ENCODE data around the gene CACNA1H. TPM values are rescaled to one million over a fixed set of nuclear protein-coding genes. Genes with fewer than 3 reads are reported as not detected.

CACNA1H gene
- total RNA-seq, 1 experiment from 2014 or later, result 24.8 TPM

DNA sequence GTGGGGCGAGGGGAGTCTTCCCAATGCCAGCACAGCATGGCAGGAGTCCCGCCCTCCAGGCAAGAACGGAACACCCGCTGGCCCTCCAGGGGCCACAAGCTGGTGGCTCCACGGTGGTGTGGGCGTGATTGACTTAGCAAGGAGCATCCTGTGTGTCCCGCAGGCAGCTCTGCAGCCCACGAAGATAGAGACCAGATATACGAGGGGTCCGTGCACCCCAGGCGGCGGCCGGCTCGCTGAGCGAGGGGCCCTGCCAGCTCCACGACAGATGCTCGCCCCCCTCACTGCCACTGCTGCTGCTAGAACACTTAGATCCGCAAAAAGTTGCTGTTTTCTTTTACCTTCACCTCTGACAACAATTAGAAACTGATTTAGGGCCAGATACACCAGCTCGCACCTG is 10.0 kb upstream of the CACNA1H start:
- Histone ChIP-seq H3K4me3 (ENCODE audit: insufficient read depth, low read depth, low read length) (no peak overlapping the region), H3K27me3 (ENCODE audit: control insufficient read depth, insufficient read depth, low read length) (no peaks in the 10 kb centered on the region), H3K36me3 (replicated peaks; ENCODE audit: control insufficient read depth, insufficient read depth, low read length) (no peaks in the 10 kb centered on the region)
- no peak for DNase-seq

DNA sequence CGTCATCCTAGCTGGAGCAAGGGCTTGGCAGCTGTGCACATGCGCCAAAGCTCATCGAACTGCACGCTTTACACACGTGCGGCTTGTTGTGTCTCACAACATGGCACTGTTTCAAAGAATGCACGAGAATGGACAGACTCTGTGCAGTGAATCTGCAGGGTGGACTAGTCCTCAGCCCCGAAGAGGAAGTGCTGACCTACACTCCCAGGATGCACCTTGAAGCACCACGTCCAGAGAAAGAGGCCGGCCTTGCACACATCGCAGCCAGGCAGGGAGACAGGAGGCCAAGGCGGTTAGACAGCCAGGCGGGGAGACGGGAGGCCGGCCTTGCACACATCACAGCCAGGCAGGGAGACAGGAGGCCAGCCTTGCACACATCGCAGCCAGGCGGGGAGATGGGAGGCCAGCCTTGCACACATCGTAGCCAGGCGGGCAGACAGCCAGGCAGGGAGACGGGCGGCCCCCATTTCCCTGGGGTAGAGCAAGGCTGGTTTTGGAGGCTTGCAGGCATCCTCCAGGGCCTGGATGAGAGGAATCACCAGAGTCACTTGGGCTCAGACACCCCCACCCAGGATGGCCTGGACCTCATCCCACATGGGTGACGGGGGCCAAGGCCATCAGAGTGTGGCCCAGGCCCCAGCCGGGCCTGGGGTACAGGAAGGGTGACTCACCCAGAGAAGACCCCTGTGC is 9.0 kb upstream of the CACNA1H start:
- no peaks in the 10 kb centered on the region for H3K27me3 ChIP-seq (ENCODE audit: control insufficient read depth, insufficient read depth, low read length)
- no peak overlapping the region for H3K4me3 ChIP-seq (ENCODE audit: insufficient read depth, low read depth, low read length)
- no peak for DNase-seq
- H3K36me3 ChIP-seq (replicated peaks; ENCODE audit: control insufficient read depth, insufficient read depth, low read length), result no peaks in the 10 kb centered on the region

DNA sequence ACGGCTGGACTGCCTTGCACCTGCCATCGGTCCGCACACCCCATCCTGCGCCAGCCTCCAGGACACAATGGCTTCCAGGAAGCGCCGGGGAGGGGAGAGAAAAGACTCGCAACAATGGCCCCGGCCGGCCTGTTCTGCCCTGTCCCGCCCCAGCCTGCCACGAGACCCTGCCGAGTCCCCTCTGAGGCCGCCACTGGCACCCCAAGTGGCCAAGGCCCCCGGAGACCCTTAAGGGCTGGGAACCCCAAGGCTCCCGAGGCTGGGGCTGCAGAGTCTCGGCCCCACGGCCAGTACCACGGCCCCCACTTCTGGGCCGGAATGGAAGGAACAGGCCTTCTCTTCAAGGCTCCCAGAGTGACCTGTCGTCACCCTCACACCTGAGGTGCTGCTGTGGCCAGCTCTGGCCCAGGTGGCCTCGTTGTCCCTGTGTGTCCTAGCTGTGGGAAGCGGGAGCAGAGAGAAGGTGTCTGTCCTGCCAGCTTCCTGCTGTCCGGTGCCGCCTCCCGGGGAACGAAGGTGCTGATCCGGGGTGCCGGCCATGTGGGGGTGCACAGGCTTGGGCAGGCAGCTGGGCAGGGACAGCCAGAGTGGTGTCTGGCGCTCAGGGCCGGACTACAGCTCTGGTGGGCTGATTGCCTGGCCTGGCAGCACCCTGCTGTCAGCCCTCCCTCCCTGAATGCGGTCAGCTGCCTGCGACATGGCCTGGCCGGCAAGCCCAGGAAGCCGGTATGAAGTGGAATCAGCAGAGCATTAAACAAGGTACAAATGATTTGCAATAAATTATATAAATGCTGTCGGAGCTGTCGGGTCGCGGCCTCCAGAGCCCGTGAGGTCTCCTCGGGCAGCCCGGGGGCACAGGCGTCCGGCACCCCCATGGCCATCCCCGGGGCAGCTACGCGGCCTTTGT is 8.2 kb upstream of the CACNA1H start:
- Histone ChIP-seq H3K4me3 (ENCODE audit: insufficient read depth, low read depth, low read length) (no peak overlapping the region), H3K36me3 (replicated peaks; ENCODE audit: control insufficient read depth, insufficient read depth, low read length) (no peaks in the 10 kb centered on the region), H3K27me3 (ENCODE audit: control insufficient read depth, insufficient read depth, low read length) (no peaks in the 10 kb centered on the region)
- DNase-seq, result no peak

DNA sequence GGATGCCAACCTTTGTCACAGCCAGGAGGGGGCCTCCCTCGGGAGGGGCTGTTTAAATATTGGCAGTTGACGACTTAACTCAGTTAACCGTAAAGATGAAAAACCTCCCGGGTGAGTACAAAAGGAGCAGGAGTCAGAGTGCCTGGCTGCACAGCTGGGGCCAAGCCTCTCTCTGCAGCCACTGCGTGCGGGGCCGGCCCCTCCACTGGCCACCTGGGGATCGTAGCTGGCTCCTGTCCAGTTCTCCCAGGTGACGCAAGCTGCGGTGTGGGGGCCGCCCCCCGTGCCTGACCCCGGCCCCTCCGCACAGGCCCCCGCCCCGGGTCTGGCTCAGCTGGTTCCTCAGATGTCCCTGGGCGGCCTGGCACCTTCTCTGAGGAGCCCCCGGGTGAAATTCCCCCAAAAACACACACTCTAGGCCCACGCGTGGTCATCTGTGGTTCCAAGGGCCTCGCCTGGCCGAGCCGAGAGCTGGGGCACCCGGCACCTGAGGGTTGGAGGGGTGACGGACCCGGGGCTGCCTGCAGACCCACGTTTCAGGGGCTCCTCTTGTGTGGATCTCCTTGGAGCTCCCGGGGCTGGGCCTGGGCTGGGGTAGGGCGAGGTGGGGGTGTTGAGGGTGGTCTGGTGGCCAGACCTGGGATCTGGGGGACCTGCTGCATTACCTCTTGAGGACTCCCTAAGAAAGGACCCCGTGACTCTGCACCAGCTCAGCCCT is 7.4 kb upstream of the CACNA1H start:
- Histone ChIP-seq H3K27me3 (ENCODE audit: control insufficient read depth, insufficient read depth, low read length) (no peaks in the 10 kb centered on the region), H3K4me3 (ENCODE audit: insufficient read depth, low read depth, low read length) (no peak overlapping the region), H3K36me3 (replicated peaks; ENCODE audit: control insufficient read depth, insufficient read depth, low read length) (no peaks in the 10 kb centered on the region)
- peak; percentile 86 for DNase-seq

DNA sequence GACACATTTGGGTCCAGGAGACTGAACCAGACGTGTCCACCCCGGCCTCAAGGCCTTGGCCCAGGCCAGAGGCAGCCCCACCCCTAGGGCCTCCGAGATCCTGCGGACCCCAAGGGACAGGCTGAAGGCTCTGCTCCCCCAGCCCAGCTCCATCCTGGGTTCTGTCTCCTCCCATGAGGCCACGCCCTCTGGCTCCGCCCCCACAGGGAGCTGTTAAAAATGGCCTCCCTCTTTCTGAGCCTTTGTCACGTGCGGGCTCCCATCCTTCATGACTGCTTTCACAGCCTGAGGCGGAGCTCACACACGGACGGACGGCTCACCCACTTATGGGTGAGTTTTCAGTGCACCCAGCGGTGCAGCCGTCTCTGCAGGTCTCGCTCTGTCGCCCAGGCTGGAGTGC is 6.5 kb upstream of the CACNA1H start:
- no peaks in the 10 kb centered on the region for H3K27me3 ChIP-seq (ENCODE audit: control insufficient read depth, insufficient read depth, low read length)
- peak; percentile 92 for DNase-seq
- H3K4me3 ChIP-seq (ENCODE audit: insufficient read depth, low read depth, low read length), result no peak overlapping the region
- H3K36me3 ChIP-seq (replicated peaks; ENCODE audit: control insufficient read depth, insufficient read depth, low read length), result no peaks in the 10 kb centered on the region

DNA sequence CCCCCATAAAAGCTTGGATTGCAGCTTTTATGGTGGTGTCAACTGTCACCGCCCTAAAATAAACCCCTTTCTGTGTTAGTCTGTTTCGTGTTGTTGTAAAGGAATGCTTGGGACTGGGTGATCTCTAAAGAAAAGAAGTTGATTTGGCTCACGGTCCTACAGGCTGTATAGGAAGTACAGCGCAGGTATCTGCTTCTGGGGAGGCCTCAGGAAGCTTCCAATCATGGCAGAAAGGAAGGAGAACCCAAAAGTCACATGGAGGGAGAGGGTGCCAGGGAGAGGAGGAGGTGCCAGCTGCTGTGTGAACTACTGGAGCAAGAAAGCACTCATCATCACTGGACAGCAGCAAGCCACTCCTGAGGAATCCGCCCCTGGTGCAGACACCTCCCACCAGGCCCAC is 5.9 kb upstream of the CACNA1H start:
- Histone ChIP-seq H3K36me3 (replicated peaks; ENCODE audit: control insufficient read depth, insufficient read depth, low read length) (no peaks in the 10 kb centered on the region), H3K27me3 (ENCODE audit: control insufficient read depth, insufficient read depth, low read length) (no peaks in the 10 kb centered on the region), H3K4me3 (ENCODE audit: insufficient read depth, low read depth, low read length) (no peak overlapping the region)
- DNase-seq, result no peak

DNA sequence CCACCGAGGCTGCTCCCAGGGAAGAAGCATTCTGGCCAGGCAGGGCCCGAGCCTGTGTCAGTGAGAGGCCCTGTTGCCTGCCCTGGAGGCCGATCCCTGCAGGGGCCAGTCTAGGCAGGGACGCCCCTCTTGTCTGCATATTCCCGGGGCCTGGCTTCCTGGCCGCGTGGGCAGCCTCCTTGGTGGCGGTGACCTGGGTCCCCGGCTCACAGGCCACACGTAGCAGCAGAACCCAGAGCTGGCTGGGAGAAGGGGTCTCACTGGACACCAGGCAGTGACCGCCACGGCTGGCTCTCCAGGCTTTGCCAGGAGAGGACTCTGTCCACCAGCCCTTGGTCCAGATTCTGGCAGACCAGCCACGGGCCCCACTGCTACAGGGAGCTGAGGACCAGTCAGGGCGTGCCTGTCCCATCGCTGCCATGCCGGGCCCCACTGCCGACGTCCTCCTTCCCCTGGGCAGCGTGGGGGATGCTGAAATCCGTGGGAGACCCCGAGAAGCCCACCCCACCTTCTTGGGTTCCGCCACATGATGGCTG is 3.7 kb upstream of the CACNA1H start:
- no peaks in the 10 kb centered on the region for H3K36me3 ChIP-seq (replicated peaks; ENCODE audit: control insufficient read depth, insufficient read depth, low read length)
- no peak overlapping the region for H3K4me3 ChIP-seq (ENCODE audit: insufficient read depth, low read depth, low read length)
- H3K27me3 ChIP-seq (ENCODE audit: control insufficient read depth, insufficient read depth, low read length), result no peaks in the 10 kb centered on the region
- DNase-seq, result no peak

DNA sequence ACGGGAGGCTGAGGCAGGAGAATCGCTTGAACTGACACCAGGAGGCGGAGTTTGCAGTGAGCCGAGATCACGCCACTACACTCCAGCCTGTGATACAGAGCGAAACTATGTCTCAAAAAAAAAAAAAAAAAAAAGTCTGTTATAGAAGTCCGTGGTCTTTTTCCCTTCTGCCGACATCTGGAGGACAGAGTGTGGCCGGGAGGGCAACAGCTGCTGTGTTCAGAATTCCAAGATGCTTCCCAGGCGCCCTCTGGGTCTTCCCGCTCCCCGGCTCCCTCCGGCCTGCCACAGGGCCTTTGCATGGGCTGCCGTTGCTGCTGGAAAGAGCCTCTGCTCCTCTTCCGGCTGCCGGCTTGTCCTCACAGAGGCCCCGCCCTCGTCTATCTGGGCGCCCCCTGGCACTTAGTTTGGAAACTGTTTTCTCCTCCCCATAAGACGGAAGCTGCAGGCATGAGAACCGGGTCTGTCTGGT is 2.4 kb upstream of the CACNA1H start:
- peak; percentile 89 for DNase-seq
- no peaks in the 10 kb centered on the region for H3K36me3 ChIP-seq (replicated peaks; ENCODE audit: control insufficient read depth, insufficient read depth, low read length)
- H3K4me3 ChIP-seq (ENCODE audit: insufficient read depth, low read depth, low read length), result no peak overlapping the region
- no peaks in the 10 kb centered on the region for H3K27me3 ChIP-seq (ENCODE audit: control insufficient read depth, insufficient read depth, low read length)

DNA sequence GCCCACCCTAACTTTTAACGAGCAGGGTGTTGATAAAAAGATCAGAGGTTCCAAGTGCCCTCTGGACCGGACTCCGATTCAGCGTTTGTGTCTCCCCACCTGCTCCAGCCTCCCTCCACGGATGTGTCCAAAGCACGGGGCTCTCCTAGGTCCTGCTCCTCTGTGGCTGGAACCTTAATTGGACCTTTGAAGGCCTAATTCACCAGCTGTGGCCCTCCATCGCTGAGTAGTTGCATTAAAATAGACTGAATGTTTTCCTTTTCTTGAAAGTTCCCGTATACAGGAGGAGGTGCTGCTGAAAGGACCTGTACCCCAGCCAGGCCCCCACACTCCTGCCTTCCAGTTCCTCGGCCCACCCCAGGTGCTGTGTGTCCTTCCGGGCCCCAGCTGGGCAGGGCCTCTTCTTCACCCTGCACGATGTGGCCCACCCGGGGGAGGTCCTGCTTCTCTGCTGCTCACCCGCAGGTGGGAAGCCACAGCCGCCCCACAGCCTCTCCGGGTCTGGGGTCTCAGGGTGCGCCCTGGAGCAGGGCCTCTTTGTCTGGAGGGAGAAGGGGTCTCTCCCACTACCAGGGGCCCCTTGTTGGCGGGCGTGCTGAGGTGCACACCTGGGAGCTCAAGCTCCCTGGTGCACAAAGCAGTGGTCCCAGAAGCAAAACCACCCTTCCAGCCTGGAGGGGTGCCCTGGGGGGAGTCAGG is 1.3 kb upstream of the CACNA1H start:
- H3K4me3 ChIP-seq (ENCODE audit: insufficient read depth, low read depth, low read length), result peak overlapping the region; percentile 63; the same call in 1 of the 2 replicates
- no peaks in the 10 kb centered on the region for H3K27me3 ChIP-seq (ENCODE audit: control insufficient read depth, insufficient read depth, low read length)
- no peak for DNase-seq
- no peaks in the 10 kb centered on the region for H3K36me3 ChIP-seq (replicated peaks; ENCODE audit: control insufficient read depth, insufficient read depth, low read length)

DNA sequence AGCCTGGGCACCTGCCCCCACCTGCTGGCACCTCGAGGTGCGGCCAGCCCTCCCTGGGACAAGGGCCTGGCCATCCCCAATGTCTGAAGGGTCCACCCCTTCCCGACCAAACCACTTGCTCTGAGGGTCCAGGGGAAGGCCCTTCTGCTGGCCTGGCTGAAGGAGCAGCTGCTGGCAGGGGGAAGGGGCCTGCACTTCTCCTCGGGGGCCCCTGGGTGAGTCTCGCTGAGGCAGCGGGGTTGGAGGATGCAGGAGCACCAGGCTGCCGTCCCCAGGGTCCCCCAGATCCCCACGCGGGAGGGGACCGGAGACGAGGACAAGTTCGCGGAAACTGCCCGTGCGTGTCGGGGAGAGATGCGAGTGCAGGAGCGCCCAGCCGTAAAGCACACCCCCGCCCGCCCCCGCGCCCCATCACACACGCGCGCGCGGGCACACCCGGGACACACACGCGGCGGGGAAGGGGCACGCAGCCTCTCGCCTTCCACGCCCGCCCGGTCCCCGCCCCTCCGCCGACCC is 725 bp upstream of the CACNA1H start:
- no peak for DNase-seq
- Histone ChIP-seq H3K36me3 (replicated peaks; ENCODE audit: control insufficient read depth, insufficient read depth, low read length) (no peaks in the 10 kb centered on the region), H3K27me3 (ENCODE audit: control insufficient read depth, insufficient read depth, low read length) (no peaks in the 10 kb centered on the region), H3K4me3 (ENCODE audit: insufficient read depth, low read depth, low read length) (peak overlapping the region; percentile 63)

DNA sequence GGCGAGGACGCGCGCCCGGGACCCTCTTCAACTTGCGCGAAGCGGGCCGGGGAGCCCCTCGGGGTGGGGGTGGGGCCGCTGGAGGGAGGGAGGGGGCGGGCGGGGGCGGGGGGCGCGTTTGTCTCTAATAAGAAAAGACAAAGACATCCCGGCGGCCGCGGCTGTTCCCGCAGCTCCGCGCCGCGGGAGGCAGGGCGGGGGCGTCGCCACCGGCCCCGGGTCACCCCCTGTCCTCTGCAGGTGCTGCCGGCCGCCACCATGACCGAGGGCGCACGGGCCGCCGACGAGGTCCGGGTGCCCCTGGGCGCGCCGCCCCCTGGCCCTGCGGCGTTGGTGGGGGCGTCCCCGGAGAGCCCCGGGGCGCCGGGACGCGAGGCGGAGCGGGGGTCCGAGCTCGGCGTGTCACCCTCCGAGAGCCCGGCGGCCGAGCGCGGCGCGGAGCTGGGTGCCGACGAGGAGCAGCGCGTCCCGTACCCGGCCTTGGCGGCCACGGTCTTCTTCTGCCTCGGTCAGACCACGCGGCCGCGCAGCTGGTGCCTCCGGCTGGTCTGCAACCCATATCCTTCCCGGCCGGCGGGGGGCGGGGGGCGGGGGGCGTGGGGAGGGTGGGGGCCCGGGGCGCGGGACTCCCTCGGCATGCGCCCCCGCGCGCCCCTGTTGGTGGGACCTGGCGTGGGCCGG is 714 bp downstream of the CACNA1H start:
- no peak for DNase-seq

DNA sequence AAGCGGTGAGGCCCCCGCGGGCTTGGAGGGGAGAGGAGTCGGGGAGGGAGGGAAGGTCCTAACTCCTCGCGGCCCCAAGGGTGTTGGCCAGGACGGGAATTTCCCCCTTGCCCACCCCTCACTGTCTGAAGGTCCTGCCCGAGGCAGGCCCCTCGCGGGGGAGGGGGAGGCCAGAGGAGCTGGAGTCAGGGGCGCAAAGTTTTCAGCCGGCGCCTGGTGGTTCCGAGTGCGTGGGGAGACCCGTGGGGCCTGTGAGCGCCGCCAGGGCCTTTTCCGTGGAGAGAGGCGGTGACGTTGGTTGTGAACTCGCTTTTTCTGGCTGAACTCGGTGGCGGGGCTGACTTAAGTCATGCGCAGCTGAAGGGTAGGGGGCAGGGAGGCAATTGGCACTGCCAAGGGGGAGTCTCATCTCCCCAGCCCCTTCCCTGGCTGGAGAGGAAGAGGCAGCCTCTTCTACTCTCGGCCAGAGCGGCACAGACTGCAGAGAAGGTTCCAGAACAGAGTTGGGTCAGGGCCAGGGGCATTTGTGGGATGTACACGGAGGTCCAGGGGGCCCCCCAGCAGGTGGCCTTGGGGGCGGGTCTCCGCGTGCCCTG is 1.5 kb downstream of the CACNA1H start:
- Histone ChIP-seq H3K27me3 (ENCODE audit: control insufficient read depth, insufficient read depth, low read length) (no peaks in the 10 kb centered on the region), H3K36me3 (replicated peaks; ENCODE audit: control insufficient read depth, insufficient read depth, low read length) (no peaks in the 10 kb centered on the region), H3K4me3 (ENCODE audit: insufficient read depth, low read depth, low read length) (peak overlapping the region; percentile 42)
- no peak for DNase-seq

More for the DNA sequence above, 714 bp downstream of the CACNA1H start:
- Histone ChIP-seq H3K27me3 (ENCODE audit: control insufficient read depth, insufficient read depth, low read length) (no peaks in the 10 kb centered on the region), H3K36me3 (replicated peaks; ENCODE audit: control insufficient read depth, insufficient read depth, low read length) (no peaks in the 10 kb centered on the region), H3K4me3 (ENCODE audit: insufficient read depth, low read depth, low read length) (peak overlapping the region; percentile 42)

DNA sequence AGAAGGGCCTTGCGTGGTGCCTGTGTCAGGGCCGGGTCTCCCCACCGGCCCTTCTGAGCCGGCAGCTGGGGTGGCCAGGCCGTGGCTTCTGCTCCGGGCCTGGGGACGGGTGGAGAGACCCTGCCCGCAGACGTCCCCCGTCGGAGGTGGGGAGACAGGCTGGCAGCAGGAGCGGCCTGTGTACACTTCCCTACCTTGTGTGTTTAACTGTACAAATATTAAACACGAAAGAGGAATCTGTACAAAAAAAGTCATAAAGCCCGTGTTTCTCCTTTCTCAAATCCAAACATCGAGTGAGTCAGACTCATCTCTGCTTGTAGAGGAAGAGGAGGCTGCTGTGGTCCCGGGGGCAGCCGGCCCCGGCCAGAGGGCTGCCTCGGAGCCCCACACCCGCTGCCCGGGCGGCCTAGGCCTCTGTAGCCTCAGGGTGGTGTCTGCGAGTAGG is 2.0 kb downstream of the CACNA1H start:
- no peaks in the 10 kb centered on the region for H3K36me3 ChIP-seq (replicated peaks; ENCODE audit: control insufficient read depth, insufficient read depth, low read length)
- DNase-seq, result peak; percentile 74
- H3K4me3 ChIP-seq (ENCODE audit: insufficient read depth, low read depth, low read length), result no peak overlapping the region
- H3K27me3 ChIP-seq (ENCODE audit: control insufficient read depth, insufficient read depth, low read length), result no peaks in the 10 kb centered on the region

Data from H7 (cell line).